Measurements from ENCODE around the gene UBA1. TPM values are rescaled to one million over a fixed set of nuclear protein-coding genes. Genes with fewer than 3 reads are reported as not detected.

The UBA1 gene
- total and polyA plus RNA-seq, 4 experiments from 2014 or later, result 129 to 167 (median 142) TPM

- H3K4me1 Mint-ChIP-seq, result peaks cover 21 to 57% (median 39%) of the 10 kb centered on the region in 4 donors
- no peaks in the 10 kb centered on the region for H3K9me3 ChIP-seq (ENCODE audit: control insufficient read depth in 1 of 2, low read length in 2 of 2)
Observed at GRCh38 chrX:47146936-47147859, 46.4 kb upstream of the UBA1 start.

GRCh38 chrX:47148946-47149345 is 44.7 kb upstream of the UBA1 start:
- Histone ChIP-seq H3K9me3 (ENCODE audit: control insufficient read depth in 1 of 2, low read length in 2 of 2) (no peaks in the 10 kb centered on the region), H3K27ac (ENCODE audit: low read depth, low read length) (no peak overlapping the region), H3K4me1 (ENCODE audit: insufficient read depth, low read length) (peaks cover 22% of the 10 kb centered on the region), H3K4me3 (ENCODE audit: low read length in 2 of 2) (no peak overlapping the region), H3K36me3 (ENCODE audit: insufficient read depth, low read length) (no peaks in the 10 kb centered on the region), H3K27me3 (ENCODE audit: insufficient read depth, low read length) (no peaks in the 10 kb centered on the region)
- H3K4me1 Mint-ChIP-seq, result peaks cover 16 to 45% (median 30%) of the 10 kb centered on the region in 4 donors
- peaks cover 0 to 3% (median 0%) of the 10 kb centered on the region in 8 donors for H3K9me3 Mint-ChIP-seq
- H3K27me3 Mint-ChIP-seq, result no peaks in the 10 kb centered on the region
- ChIA-PET CTCF (ENCODE audit: partially characterized antibody) (no interaction called here), POLR2A (ENCODE audit: partially characterized antibody) (no interaction called here)
- no peak overlapping the region for H3K27ac Mint-ChIP-seq
- H3K4me3 Mint-ChIP-seq, result peak overlapping the region in 1 of 8 donors; percentile 20
- intact Hi-C loops (cut with micrococcal nuclease), result loop anchor here (5.0 kb wide), 1 partner anchor 233 kb away; no protein-coding TSS in a partner anchor
- no peak for DNase-seq
- peaks cover 3 to 30% of the 10 kb centered on the region in 2 donors for H3K36me3 Mint-ChIP-seq

More at GRCh38 chrX:47146936-47147859, 46.4 kb upstream of the UBA1 start:
- Histone ChIP-seq H3K27ac (ENCODE audit: low read depth, low read length) (no peak overlapping the region), H3K4me1 (ENCODE audit: insufficient read depth, low read length) (peaks cover 36% of the 10 kb centered on the region), H3K4me3 (ENCODE audit: low read length in 2 of 2) (no peak overlapping the region), H3K27me3 (ENCODE audit: insufficient read depth, low read length) (no peaks in the 10 kb centered on the region), H3K36me3 (ENCODE audit: insufficient read depth, low read length) (peaks cover 5% of the 10 kb centered on the region)
- Mint-ChIP-seq H3K27me3 (no peaks in the 10 kb centered on the region), H3K9me3 (peaks cover 0 to 1% (median 0%) of the 10 kb centered on the region in 8 donors), H3K4me3 (peak overlapping the region; percentile 25 to 96 (median 56)), H3K36me3 (peaks cover 6 to 33% of the 10 kb centered on the region in 2 donors), H3K27ac (peak overlapping the region in 3 of 7 donors; percentile 23 to 99 (median 52))
- ChIA-PET POLR2A (ENCODE audit: partially characterized antibody) (interaction anchor here (1.3 kb wide), 1 partner anchor 71 kb away, joined by 3 read pairs; no protein-coding TSS in a partner anchor), CTCF (ENCODE audit: partially characterized antibody) (no interaction called here)
- DNase-seq, result no peak
- intact Hi-C loops (cut with micrococcal nuclease), result loop anchor here (5.0 kb wide), 1 partner anchor 235 kb away; no protein-coding TSS in a partner anchor

GRCh38 chrX:47151435-47151834 is 42.2 kb upstream of the UBA1 start:
- CTCF ChIA-PET (ENCODE audit: partially characterized antibody), result no interaction called here
- H3K27ac Mint-ChIP-seq, result peak overlapping the region in 1 of 7 donors; percentile 27
- no peak overlapping the region for H3K4me3 ChIP-seq (ENCODE audit: low read length in 2 of 2)
- DNase-seq, result no peak
- H3K4me3 Mint-ChIP-seq, result no peak overlapping the region
- H3K27ac ChIP-seq (ENCODE audit: low read depth, low read length), result no peak overlapping the region
- H3K4me1 ChIP-seq (ENCODE audit: insufficient read depth, low read length), result peaks cover 15% of the 10 kb centered on the region
- H3K9me3 Mint-ChIP-seq, result peaks cover 0 to 2% (median 0%) of the 10 kb centered on the region in 8 donors
- H3K9me3 ChIP-seq (ENCODE audit: control insufficient read depth in 1 of 2, low read length in 2 of 2), result no peaks in the 10 kb centered on the region
- no peaks in the 10 kb centered on the region for H3K36me3 ChIP-seq (ENCODE audit: insufficient read depth, low read length)
- peaks cover 13 to 34% (median 18%) of the 10 kb centered on the region in 4 donors for H3K4me1 Mint-ChIP-seq
- POLR2A ChIA-PET (ENCODE audit: partially characterized antibody), result no interaction called here
- no peaks in the 10 kb centered on the region for H3K27me3 ChIP-seq (ENCODE audit: insufficient read depth, low read length)
- H3K36me3 Mint-ChIP-seq, result peaks cover 3 to 15% of the 10 kb centered on the region in 2 donors
- intact Hi-C loops (cut with micrococcal nuclease), result no loop called here
- no peaks in the 10 kb centered on the region for H3K27me3 Mint-ChIP-seq

GRCh38 chrX:47156611-47157520 is 36.8 kb upstream of the UBA1 start:
- Histone ChIP-seq H3K4me1 (ENCODE audit: insufficient read depth, low read length) (no peaks in the 10 kb centered on the region), H3K27me3 (ENCODE audit: insufficient read depth, low read length) (no peaks in the 10 kb centered on the region), H3K9me3 (ENCODE audit: control insufficient read depth in 1 of 2, low read length in 2 of 2) (no peaks in the 10 kb centered on the region), H3K27ac (ENCODE audit: low read depth, low read length) (no peak overlapping the region), H3K36me3 (ENCODE audit: insufficient read depth, low read length) (no peaks in the 10 kb centered on the region), H3K4me3 (ENCODE audit: low read length in 2 of 2) (no peak overlapping the region)
- Mint-ChIP-seq H3K4me1 (peaks cover 4 to 9% (median 7%) of the 10 kb centered on the region in 4 donors), H3K27me3 (no peaks in the 10 kb centered on the region), H3K36me3 (peaks cover 0 to 12% of the 10 kb centered on the region in 2 donors), H3K27ac (no peak overlapping the region), H3K9me3 (peaks cover 0 to 2% (median 0%) of the 10 kb centered on the region in 8 donors), H3K4me3 (no peak overlapping the region)
- CTCF ChIA-PET (ENCODE audit: partially characterized antibody), result no interaction called here
- intact Hi-C loops (cut with micrococcal nuclease), result no loop called here
- DNase-seq, result no peak
- POLR2A ChIA-PET (ENCODE audit: partially characterized antibody), result interaction anchor here (0.7 kb wide), 1 partner anchor 12 kb away, joined by 3 read pairs; the partner anchor contains the start of genes NDUFB11 and RBM10

- Histone ChIP-seq H3K27me3 (ENCODE audit: insufficient read depth, low read length) (no peaks in the 10 kb centered on the region), H3K4me1 (ENCODE audit: insufficient read depth, low read length) (no peaks in the 10 kb centered on the region), H3K36me3 (ENCODE audit: insufficient read depth, low read length) (no peaks in the 10 kb centered on the region), H3K27ac (ENCODE audit: low read depth, low read length) (no peak overlapping the region), H3K9me3 (ENCODE audit: control insufficient read depth in 1 of 2, low read length in 2 of 2) (no peaks in the 10 kb centered on the region), H3K4me3 (ENCODE audit: low read length in 2 of 2) (no peak overlapping the region)
- no peak overlapping the region for H3K4me3 Mint-ChIP-seq
- POLR2A ChIA-PET (ENCODE audit: partially characterized antibody), result no interaction called here
- peak overlapping the region in 2 of 7 donors; percentile 41 to 43 for H3K27ac Mint-ChIP-seq
- H3K9me3 Mint-ChIP-seq, result peaks cover 0 to 2% (median 0%) of the 10 kb centered on the region in 8 donors
- intact Hi-C loops (cut with micrococcal nuclease), result no loop called here
- CTCF ChIA-PET (ENCODE audit: partially characterized antibody), result interaction anchor here (0.9 kb wide), 1 partner anchor 13 kb away, joined by 3 read pairs; the partner anchor contains the start of genes NDUFB11 and RBM10
- no peak for DNase-seq
- peaks cover 0 to 13% of the 10 kb centered on the region in 2 donors for H3K36me3 Mint-ChIP-seq
- no peaks in the 10 kb centered on the region for H3K27me3 Mint-ChIP-seq
- H3K4me1 Mint-ChIP-seq, result peaks cover 0 to 9% (median 7%) of the 10 kb centered on the region in 4 donors
Observed at GRCh38 chrX:47158131-47158530, 35.5 kb upstream of the UBA1 start.

GRCh38 chrX:47158781-47159180 is 34.8 kb upstream of the UBA1 start:
- intact Hi-C loops (cut with micrococcal nuclease), result no loop called here
- CTCF ChIA-PET (ENCODE audit: partially characterized antibody), result interaction anchor here (0.9 kb wide), 1 partner anchor 14 kb away, joined by 3 read pairs; the partner anchor contains the start of genes NDUFB11 and RBM10

More at GRCh38 chrX:47158781-47159180, 34.8 kb upstream of the UBA1 start:
- no peak overlapping the region for H3K27ac ChIP-seq (ENCODE audit: low read depth, low read length)
- POLR2A ChIA-PET (ENCODE audit: partially characterized antibody), result no interaction called here
- no peaks in the 10 kb centered on the region for H3K9me3 Mint-ChIP-seq
- no peaks in the 10 kb centered on the region for H3K4me1 ChIP-seq (ENCODE audit: insufficient read depth, low read length)
- no peak overlapping the region for H3K4me3 ChIP-seq (ENCODE audit: low read length in 2 of 2)
- no peak for DNase-seq
- H3K36me3 ChIP-seq (ENCODE audit: insufficient read depth, low read length), result no peaks in the 10 kb centered on the region
- no peak overlapping the region for H3K27ac Mint-ChIP-seq
- peaks cover 0 to 13% of the 10 kb centered on the region in 2 donors for H3K36me3 Mint-ChIP-seq
- H3K4me1 Mint-ChIP-seq, result peaks cover 0 to 9% (median 7%) of the 10 kb centered on the region in 4 donors
- no peaks in the 10 kb centered on the region for H3K27me3 ChIP-seq (ENCODE audit: insufficient read depth, low read length)
- H3K4me3 Mint-ChIP-seq, result no peak overlapping the region
- no peaks in the 10 kb centered on the region for H3K27me3 Mint-ChIP-seq
- no peaks in the 10 kb centered on the region for H3K9me3 ChIP-seq (ENCODE audit: control insufficient read depth in 1 of 2, low read length in 2 of 2)

Measured in CD4-positive, alpha-beta memory T cell (primary cell).